ENCODE results near the gene ADAMTSL1.

The ADAMTSL1 gene

DNA sequence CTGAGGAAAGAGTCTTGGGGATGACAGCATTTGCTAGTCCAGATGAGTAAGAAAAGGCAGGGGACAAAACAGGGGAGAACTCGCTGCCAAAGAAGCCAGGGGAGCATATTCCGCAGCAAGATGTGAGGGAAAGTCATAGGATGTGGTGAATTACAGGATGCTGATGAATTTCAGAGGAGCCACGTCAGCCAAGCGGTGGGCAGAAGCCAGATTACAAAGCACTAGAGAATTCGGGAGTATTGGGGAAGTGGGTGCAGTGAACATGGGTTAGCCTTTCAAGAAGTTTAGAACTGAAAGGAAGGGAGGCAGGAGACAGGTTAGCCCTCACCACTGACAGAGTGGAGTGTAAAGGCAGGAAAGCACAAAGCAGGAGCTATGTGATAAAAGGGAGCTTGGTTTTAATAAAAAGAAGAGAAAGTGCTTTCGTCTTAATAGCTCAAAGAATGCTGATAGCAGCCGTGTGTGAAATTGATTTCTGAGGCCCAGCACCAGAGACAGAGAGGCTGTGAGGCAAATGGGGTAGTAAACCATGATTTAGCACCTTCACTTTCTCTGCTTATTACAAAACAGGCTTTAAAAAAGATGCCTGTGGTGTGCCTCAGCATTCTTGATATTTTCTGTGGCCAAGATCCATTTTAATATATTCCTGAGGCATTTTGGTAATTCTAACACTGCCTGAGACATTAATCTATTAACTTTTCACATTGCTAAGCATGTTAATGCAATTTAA, 16.9 kb downstream of the ADAMTSL1 start:
- Histone ChIP-seq H3K36me3 (ENCODE audit: control insufficient read depth, insufficient read depth, low read length) (no peaks in the 10 kb centered on the region), H3K27me3 (ENCODE audit: control insufficient read depth, insufficient read depth, low read length) (no peaks in the 10 kb centered on the region), H3K27ac (ENCODE audit: low read depth, low read length) (no peak overlapping the region), H3K4me3 (ENCODE audit: low read length) (no peak overlapping the region), H3K4me1 (ENCODE audit: control insufficient read depth, insufficient read depth, low read length) (no peaks in the 10 kb centered on the region), H3K9ac (ENCODE audit: low read length) (no peak overlapping the region)

DNA sequence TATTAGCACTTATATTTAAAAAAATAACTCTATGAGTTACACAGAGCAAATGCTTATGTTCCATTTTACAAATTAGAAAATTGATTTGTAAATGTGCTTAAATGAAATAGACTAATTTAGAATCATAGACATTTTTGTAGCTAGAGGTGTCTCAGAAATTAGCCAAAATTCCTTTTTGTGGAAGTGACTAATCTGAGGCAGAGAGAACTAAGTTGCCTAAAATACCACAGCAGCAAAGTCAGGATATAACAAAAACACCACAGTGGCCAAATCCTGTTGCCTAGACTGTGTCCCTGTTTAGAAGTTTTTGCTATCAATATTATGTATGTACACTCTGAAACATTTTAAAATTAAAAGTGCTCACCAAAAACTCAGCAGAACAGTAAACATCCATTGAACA, 18.7 kb downstream of the ADAMTSL1 start:
- Histone ChIP-seq H3K27ac (ENCODE audit: low read depth, low read length) (no peak overlapping the region), H3K9ac (ENCODE audit: low read length) (no peak overlapping the region), H3K4me1 (ENCODE audit: control insufficient read depth, insufficient read depth, low read length) (no peaks in the 10 kb centered on the region), H3K27me3 (ENCODE audit: control insufficient read depth, insufficient read depth, low read length) (no peaks in the 10 kb centered on the region), H3K4me3 (ENCODE audit: low read length) (no peak overlapping the region), H3K36me3 (ENCODE audit: control insufficient read depth, insufficient read depth, low read length) (no peaks in the 10 kb centered on the region)

DNA sequence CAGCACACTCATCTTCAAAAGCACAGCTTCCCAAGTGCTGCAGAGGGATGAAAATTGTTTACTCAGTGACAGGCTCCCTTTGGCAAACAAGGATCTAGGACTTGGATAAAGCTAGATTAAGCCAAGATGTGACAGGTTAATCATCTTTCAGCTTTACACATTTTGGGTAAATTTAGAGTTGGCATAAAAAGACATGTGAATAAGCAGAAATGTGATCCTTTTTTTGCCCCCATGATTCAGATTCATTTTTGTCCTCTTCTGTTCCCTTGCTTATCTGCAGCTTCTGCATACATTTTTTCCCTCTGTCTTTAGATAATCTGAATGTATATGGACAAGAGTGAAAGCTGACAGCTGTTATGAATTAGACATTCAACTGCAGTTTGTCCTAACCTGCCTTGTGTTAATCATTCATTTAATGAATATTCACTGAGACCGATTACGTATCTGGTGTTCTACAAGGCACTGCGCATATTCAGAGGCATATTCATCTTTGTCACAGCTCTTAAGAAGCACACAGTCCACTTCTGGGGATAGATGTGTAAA, 19.6 kb downstream of the ADAMTSL1 start:
- H3K27ac ChIP-seq (ENCODE audit: low read depth, low read length): no peak overlapping the region
- no peaks in the 10 kb centered on the region for H3K36me3 ChIP-seq (ENCODE audit: control insufficient read depth, insufficient read depth, low read length)
- no peak overlapping the region for H3K9ac ChIP-seq (ENCODE audit: low read length)
- no peaks in the 10 kb centered on the region for H3K27me3 ChIP-seq (ENCODE audit: control insufficient read depth, insufficient read depth, low read length)
- H3K4me3 ChIP-seq (ENCODE audit: low read length): no peak overlapping the region
- peaks cover 3% of the 10 kb centered on the region for H3K4me1 ChIP-seq (ENCODE audit: control insufficient read depth, insufficient read depth, low read length)

- H3K4me1 ChIP-seq (ENCODE audit: control insufficient read depth, insufficient read depth, low read length): peaks cover 12% of the 10 kb centered on the region
- H3K4me3 ChIP-seq (ENCODE audit: low read length): no peak overlapping the region
Measured at GRCh38 chr9:18495065-18495464, 21.1 kb downstream of the ADAMTSL1 start.

DNA sequence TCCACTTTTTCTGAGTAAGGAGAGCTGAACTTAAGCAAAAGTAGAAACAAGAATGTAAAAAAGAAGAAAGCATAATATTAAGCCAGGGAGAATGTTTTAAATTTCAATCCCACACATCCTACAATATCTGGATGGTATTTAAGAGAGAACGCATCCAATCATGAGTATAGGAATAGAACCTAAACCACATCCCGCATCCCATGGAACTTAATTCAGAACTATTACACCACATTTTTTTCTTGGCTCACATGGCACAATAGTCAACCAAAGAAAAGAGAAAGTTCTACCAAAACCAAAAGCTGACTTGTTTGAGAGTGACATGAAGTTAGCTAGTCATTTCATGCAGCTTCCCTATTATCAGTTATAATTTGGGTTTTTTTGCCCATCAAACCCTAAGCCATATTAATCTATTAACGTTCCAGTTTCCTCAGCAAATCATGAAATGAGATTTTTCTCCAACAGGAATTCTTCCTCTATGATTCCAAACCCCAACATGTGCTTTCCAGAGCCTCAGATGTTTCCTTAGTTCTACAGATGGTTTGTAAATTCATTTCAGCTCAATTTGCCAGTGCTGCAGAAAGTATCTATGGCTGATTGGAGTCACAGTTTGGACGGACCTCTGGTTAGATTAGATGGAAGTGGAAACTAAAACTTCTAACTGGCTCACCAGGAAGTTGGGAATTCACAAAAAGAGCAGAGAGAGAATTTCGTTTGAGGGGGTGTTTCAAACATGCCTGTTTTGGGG, 22.5 kb downstream of the ADAMTSL1 start:
- Histone ChIP-seq H3K36me3 (ENCODE audit: control insufficient read depth, insufficient read depth, low read length) (no peaks in the 10 kb centered on the region), H3K27me3 (ENCODE audit: control insufficient read depth, insufficient read depth, low read length) (no peaks in the 10 kb centered on the region), H3K4me1 (ENCODE audit: control insufficient read depth, insufficient read depth, low read length) (peaks cover 12% of the 10 kb centered on the region), H3K27ac (ENCODE audit: low read depth, low read length) (no peak overlapping the region), H3K4me3 (ENCODE audit: low read length) (no peak overlapping the region), H3K9ac (ENCODE audit: low read length) (no peak overlapping the region)

More at GRCh38 chr9:18495065-18495464, 21.1 kb downstream of the ADAMTSL1 start:
- no peaks in the 10 kb centered on the region for H3K27me3 ChIP-seq (ENCODE audit: control insufficient read depth, insufficient read depth, low read length)
- no peak overlapping the region for H3K27ac ChIP-seq (ENCODE audit: low read depth, low read length)
- H3K9ac ChIP-seq (ENCODE audit: low read length): no peak overlapping the region
- no peaks in the 10 kb centered on the region for H3K36me3 ChIP-seq (ENCODE audit: control insufficient read depth, insufficient read depth, low read length)

- Histone ChIP-seq H3K9ac (ENCODE audit: low read length) (no peak overlapping the region), H3K36me3 (ENCODE audit: control insufficient read depth, insufficient read depth, low read length) (no peaks in the 10 kb centered on the region), H3K27me3 (ENCODE audit: control insufficient read depth, insufficient read depth, low read length) (no peaks in the 10 kb centered on the region), H3K4me3 (ENCODE audit: low read length) (no peak overlapping the region), H3K27ac (ENCODE audit: low read depth, low read length) (no peak overlapping the region), H3K4me1 (ENCODE audit: control insufficient read depth, insufficient read depth, low read length) (peaks cover 12% of the 10 kb centered on the region)
Measured at GRCh38 chr9:18499062-18499461, 25.1 kb downstream of the ADAMTSL1 start.

DNA sequence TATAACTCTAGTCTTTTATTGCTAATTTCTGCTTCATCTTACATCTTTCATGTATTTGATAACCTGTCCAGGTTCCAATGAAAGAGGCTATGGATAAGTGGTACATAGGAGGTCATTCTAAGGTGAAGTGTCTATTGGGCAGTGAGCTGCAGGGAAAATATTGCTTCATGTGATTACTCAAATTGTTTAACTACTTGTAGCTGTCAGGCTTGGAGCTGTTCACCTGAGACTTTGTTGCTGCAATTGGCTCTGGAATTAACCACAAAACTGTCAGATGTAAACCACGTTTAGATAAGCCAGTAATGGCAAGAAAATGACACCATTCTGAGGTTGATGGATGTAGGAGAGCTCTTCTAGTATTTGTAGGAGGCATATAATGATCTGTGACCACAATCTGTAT, 26.0 kb downstream of the ADAMTSL1 start:
- Histone ChIP-seq H3K4me1 (ENCODE audit: control insufficient read depth, insufficient read depth, low read length) (peaks cover 12% of the 10 kb centered on the region), H3K9ac (ENCODE audit: low read length) (no peak overlapping the region), H3K4me3 (ENCODE audit: low read length) (no peak overlapping the region), H3K27ac (ENCODE audit: low read depth, low read length) (no peak overlapping the region), H3K27me3 (ENCODE audit: control insufficient read depth, insufficient read depth, low read length) (no peaks in the 10 kb centered on the region), H3K36me3 (ENCODE audit: control insufficient read depth, insufficient read depth, low read length) (no peaks in the 10 kb centered on the region)

GRCh38 chr9:18500451-18500850, 26.5 kb downstream of the ADAMTSL1 start:
- no peak overlapping the region for H3K4me3 ChIP-seq (ENCODE audit: low read length)
- H3K36me3 ChIP-seq (ENCODE audit: control insufficient read depth, insufficient read depth, low read length): no peaks in the 10 kb centered on the region
- H3K4me1 ChIP-seq (ENCODE audit: control insufficient read depth, insufficient read depth, low read length): peaks cover 12% of the 10 kb centered on the region
- no peaks in the 10 kb centered on the region for H3K27me3 ChIP-seq (ENCODE audit: control insufficient read depth, insufficient read depth, low read length)
- H3K9ac ChIP-seq (ENCODE audit: low read length): no peak overlapping the region
- H3K27ac ChIP-seq (ENCODE audit: low read depth, low read length): no peak overlapping the region

DNA sequence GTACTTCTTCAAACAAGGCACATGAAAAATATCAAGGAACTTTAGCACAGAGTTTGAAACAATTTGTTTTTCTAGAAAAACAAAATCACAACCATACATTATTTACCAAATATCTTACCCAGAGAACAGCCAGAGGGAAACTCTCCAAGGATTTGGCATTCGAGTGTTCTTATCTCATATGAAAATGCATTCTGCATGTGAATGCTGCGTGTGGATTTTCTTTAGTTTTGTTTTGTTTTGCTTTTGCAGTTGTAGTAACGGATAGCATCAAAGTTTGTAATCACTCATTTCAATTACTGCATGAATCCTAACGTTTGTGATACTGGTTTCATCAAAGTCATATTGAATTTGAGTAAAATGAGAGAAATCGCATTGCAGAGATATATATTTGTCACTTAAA, 28.0 kb downstream of the ADAMTSL1 start:
- Histone ChIP-seq H3K4me1 (ENCODE audit: control insufficient read depth, insufficient read depth, low read length) (peaks cover 12% of the 10 kb centered on the region), H3K27me3 (ENCODE audit: control insufficient read depth, insufficient read depth, low read length) (no peaks in the 10 kb centered on the region), H3K4me3 (ENCODE audit: low read length) (no peak overlapping the region)

GRCh38 chr9:18502546-18502945, 28.6 kb downstream of the ADAMTSL1 start:
- Histone ChIP-seq H3K4me3 (ENCODE audit: low read length) (no peak overlapping the region), H3K9ac (ENCODE audit: low read length) (no peak overlapping the region), H3K27me3 (ENCODE audit: control insufficient read depth, insufficient read depth, low read length) (no peaks in the 10 kb centered on the region), H3K4me1 (ENCODE audit: control insufficient read depth, insufficient read depth, low read length) (peaks cover 12% of the 10 kb centered on the region), H3K36me3 (ENCODE audit: control insufficient read depth, insufficient read depth, low read length) (no peaks in the 10 kb centered on the region), H3K27ac (ENCODE audit: low read depth, low read length) (no peak overlapping the region)

More for the DNA sequence above, 28.0 kb downstream of the ADAMTSL1 start:
- no peak overlapping the region for H3K27ac ChIP-seq (ENCODE audit: low read depth, low read length)
- H3K36me3 ChIP-seq (ENCODE audit: control insufficient read depth, insufficient read depth, low read length): no peaks in the 10 kb centered on the region
- no peak overlapping the region for H3K9ac ChIP-seq (ENCODE audit: low read length)

DNA sequence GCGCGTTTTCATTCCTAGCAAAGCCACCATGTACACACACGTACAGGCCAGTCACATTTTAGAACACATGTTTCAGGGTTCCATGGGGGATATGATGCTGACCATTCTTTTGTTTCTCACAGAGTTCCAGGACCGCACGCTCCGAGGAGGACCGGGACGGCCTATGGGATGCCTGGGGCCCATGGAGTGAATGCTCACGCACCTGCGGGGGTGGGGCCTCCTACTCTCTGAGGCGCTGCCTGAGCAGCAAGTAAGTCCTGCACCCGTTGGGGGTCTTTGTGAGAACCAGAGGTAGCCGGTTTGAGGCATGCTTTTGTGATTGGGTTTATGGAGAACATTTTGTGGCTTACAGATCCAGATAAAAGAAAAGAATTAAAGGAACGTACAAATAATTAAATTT, 30.8 kb downstream of the ADAMTSL1 start:
- no peak overlapping the region for H3K9ac ChIP-seq (ENCODE audit: low read length)
- no peaks in the 10 kb centered on the region for H3K36me3 ChIP-seq (ENCODE audit: control insufficient read depth, insufficient read depth, low read length)
- peaks cover 1% of the 10 kb centered on the region for H3K4me1 ChIP-seq (ENCODE audit: control insufficient read depth, insufficient read depth, low read length)
- H3K27me3 ChIP-seq (ENCODE audit: control insufficient read depth, insufficient read depth, low read length): no peaks in the 10 kb centered on the region
- H3K4me3 ChIP-seq (ENCODE audit: low read length): no peak overlapping the region
- H3K27ac ChIP-seq (ENCODE audit: low read depth, low read length): no peak overlapping the region

DNA sequence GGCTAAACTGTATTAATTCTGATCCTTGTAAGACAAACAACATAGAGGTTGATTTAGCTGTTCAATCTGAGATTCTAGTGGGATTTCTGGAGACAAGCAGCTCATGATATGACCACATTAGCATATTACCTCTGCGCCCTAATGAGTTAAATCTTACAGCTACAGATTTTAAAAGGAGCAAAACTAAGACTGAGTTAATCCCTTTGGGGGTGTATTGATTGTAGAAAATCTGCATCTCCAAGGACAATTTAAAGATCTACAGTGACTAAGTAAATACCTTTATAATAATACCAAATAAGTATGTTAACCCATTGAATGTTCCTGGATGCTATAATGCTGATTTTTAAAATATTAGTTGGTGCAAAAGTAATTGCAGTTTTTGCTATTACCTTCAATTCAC, 33.2 kb downstream of the ADAMTSL1 start:
- H3K4me1 ChIP-seq (ENCODE audit: control insufficient read depth, insufficient read depth, low read length): no peaks in the 10 kb centered on the region
- no peak overlapping the region for H3K4me3 ChIP-seq (ENCODE audit: low read length)
- H3K27me3 ChIP-seq (ENCODE audit: control insufficient read depth, insufficient read depth, low read length): no peaks in the 10 kb centered on the region
- no peak overlapping the region for H3K27ac ChIP-seq (ENCODE audit: low read depth, low read length)
- H3K9ac ChIP-seq (ENCODE audit: low read length): no peak overlapping the region
- no peaks in the 10 kb centered on the region for H3K36me3 ChIP-seq (ENCODE audit: control insufficient read depth, insufficient read depth, low read length)
